Ovary (tissue), 9 donors: ENCODE data around the gene LONRF2. TPM values are rescaled to one million over a fixed set of nuclear protein-coding genes. Genes with fewer than 3 reads are reported as not detected.

Experiments
- DNase-seq, 5 donors: peaks; one replicate each; pipeline ENCODE4 v3.0.0-alpha.2; 2019 to 2020
- H3K27ac ChIP-seq, 2 donors: fragments of 200-600 bp; one replicate each; pipeline versions ENCODE4 v1.5.1 to v1.8.0; 2019 to 2022
- H3K27me3 ChIP-seq: fragments of 200-600 bp; one replicate; pipeline ENCODE4 v1.8.0; 2022
- H3K36me3 ChIP-seq: fragments of 200-600 bp; sonication (generic); one replicate; pipeline ENCODE4 v1.5.1; 2019
- H3K4me1 ChIP-seq: one replicate; pipeline ENCODE4 v1.8.1; 2013; ENCODE audit warnings: mild to moderate bottlenecking, moderate library complexity; ENCODE audit not compliant: insufficient read depth
- H3K4me3 ChIP-seq: fragments of 200-600 bp; sonication (generic); one replicate; pipeline ENCODE4 v1.5.1; 2017
- H3K9me3 ChIP-seq, 2 donors: fragments of 200-600 bp in 1 of 2; sonication (generic) in 1 of 2; one replicate each; pipeline versions ENCODE4 v1.5.1 to v1.8.1; 2013 to 2019; ENCODE audit warnings: mild to moderate bottlenecking in 1 of 2, moderate library complexity in 1 of 2
- EP300 ChIP-seq: sonication (generic); formaldehyde crosslinking; IDR thresholded peaks from one replicate; pipeline ENCODE4 v1.6.1; 2017; ENCODE audit warnings: antibody characterized with exemption
- POLR2A ChIP-seq: fragments of 450-650 bp; IDR thresholded peaks from one replicate; pipeline ENCODE4 v1.6.1; 2017; ENCODE audit warnings: antibody characterized with exemption, mild to moderate bottlenecking, moderate library complexity
- WGBS, 3 donors: extraction: QIAGEN DNeasy Blood & Tissue Kit in 1 of 3; methylation state at CpG; one replicate each; pipeline versions ENCODE4 v1.1.5 to v1.1.7; 2013 to 2017; 5-methylcytosine and 5-hydroxymethylcytosine counted together
- intact Hi-C, 4 donors: fragments of 100-400 bp; cut with DNase I; formaldehyde crosslinking; loops; one replicate each; pipeline versions ENCODE4 v1.11.0 to v1.15.1; 2022 to 2023
- polyA plus RNA-seq, 2 donors: library from polyadenylated mRNA; stranded (reverse); fragments of 200-250 nt in 1 of 2; fragments of 350-450 nt in 1 of 2; fragmentation: Illumina TruSeq in 1 of 2; extraction: RNeasy Lipid Tissue Mini Kit (QIAGEN cat#74804) in 1 of 2; gene quantifications; one replicate each; pipeline ENCODE4 v1.2.3, GENCODE V29; 2013 to 2014
- total RNA-seq, 7 donors: library from RNA; depleted of rRNA in 2 of 7; stranded (reverse); fragments of >200 nt in 2 of 7; fragmentation: NEBNext Ultra II Directional in 3 of 7; extraction: Animal tissue kit (Norgen Biotek cat#: 25700) in 3 of 7; gene quantifications; one replicate each; pipeline versions ENCODE4 v1.1.0 to v1.2.4, GENCODE V29; 2016 to 2023
- TF ChIP-seq, protein P1 (sequence below), 3 donors: fragments of 450-650 bp in 2 of 3; fragments of 200-600 bp in 1 of 3; IDR thresholded peaks; one replicate each; pipeline versions ENCODE4 v1.5.1 to v1.8.0; 2016 to 2022; ENCODE audit warnings: antibody characterized with exemption in 3 of 3, mild to moderate bottlenecking in 1 of 3
- donor health status: DM: no; HTN: no; CAD: no; lungs with moderate emphysema.
- donor health status: DM: no; HTN: no; CAD: no.
- donor health status: Bipolar disorder and iron deficiency.
- donor health status: DM: yes; HTN: yes; CAD: no.
- donor health status: DM: no; HTN: no; CAD: no.
- donor health status: DM: yes; HTN: yes; CAD: no.

Gene LONRF2
- total and polyA plus RNA-seq, 9 donors, result 4.7 to 133 (median 29.5) TPM

DNA sequence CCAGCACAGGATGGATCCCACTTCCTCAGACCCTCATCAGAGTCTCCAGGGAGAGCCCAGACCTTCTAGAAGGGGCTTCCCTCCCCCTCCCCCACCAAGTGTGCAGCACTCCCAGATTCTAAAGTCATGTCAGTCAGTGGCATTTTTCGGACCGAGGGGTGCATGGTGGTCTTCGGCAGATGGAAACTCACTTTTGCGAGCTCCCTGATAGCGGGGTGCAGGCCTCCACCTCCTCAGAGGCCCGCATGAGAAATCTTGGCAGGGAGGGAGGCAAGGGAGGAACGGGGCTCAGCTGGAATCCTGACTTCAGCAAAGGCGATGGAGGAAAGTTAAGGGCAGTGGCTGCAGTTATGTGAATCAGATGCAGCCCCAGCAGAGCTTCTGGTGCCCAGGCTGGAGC lies 58.2 kb downstream of the LONRF2 start:
- no peaks in the 10 kb centered on the region for H3K9me3 ChIP-seq
- no peak overlapping the region for H3K27ac ChIP-seq
- H3K27me3 ChIP-seq, result no peaks in the 10 kb centered on the region
- no peak for DNase-seq
- intact Hi-C loops, result loop anchor here in 3 of 4 donors (5.0 to 10.0 kb wide), 3 partner anchors 118 to 721 kb away; no protein-coding TSS in a partner anchor
- no peaks in the 10 kb centered on the region for H3K4me1 ChIP-seq
- WGBS, 3 donors, result 48 to 57% (median 51%) methylated on average over 8 of the region's 8 CpGs
- no peak for TF ChIP-seq EP300
- TF ChIP-seq POLR2A, result no peak
- H3K36me3 ChIP-seq, result no peaks in the 10 kb centered on the region
- no peak overlapping the region for H3K4me3 ChIP-seq

DNA sequence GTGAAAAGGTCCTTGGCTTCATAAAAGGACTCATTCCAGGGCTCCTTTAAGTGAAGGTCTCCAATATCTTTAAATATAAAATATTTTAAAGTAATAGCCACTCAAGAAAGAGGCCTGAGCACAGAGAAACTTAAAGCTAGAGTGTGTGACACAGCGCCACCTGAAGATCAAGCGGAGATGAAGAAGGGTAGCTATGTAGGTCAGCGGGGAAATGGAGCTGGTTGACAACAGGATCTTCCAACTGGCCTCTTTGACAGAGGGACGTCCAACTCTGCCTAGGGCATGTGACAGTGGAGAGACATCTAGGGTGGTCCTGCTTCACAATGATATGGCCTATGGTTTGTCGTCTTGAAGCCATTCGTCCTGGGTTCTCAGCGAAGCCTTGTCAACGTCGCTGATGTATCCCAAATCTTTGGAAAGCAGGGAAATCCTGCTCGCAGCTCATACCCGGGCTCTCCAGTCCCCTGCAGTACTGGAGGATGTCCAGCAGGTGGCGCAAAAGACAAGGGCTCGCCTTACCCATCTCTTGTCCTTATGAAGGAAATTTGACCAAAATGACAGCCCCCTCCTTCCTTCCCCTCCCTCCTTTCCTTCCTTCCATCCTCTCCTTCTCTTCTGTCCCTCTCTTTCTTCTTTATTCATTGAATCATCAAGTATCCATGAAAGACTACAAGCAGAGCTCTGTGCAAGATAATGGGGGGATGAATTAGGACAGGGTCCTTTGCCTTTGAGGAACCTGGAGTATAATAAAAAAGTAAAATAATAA lies 59.6 kb downstream of the LONRF2 start:
- Histone ChIP-seq H3K4me3 (no peak overlapping the region), H3K4me1 (no peaks in the 10 kb centered on the region), H3K27ac (no peak overlapping the region), H3K9me3 (no peaks in the 10 kb centered on the region), H3K36me3 (no peaks in the 10 kb centered on the region), H3K27me3 (no peaks in the 10 kb centered on the region)
- TF ChIP-seq, protein P1, sequence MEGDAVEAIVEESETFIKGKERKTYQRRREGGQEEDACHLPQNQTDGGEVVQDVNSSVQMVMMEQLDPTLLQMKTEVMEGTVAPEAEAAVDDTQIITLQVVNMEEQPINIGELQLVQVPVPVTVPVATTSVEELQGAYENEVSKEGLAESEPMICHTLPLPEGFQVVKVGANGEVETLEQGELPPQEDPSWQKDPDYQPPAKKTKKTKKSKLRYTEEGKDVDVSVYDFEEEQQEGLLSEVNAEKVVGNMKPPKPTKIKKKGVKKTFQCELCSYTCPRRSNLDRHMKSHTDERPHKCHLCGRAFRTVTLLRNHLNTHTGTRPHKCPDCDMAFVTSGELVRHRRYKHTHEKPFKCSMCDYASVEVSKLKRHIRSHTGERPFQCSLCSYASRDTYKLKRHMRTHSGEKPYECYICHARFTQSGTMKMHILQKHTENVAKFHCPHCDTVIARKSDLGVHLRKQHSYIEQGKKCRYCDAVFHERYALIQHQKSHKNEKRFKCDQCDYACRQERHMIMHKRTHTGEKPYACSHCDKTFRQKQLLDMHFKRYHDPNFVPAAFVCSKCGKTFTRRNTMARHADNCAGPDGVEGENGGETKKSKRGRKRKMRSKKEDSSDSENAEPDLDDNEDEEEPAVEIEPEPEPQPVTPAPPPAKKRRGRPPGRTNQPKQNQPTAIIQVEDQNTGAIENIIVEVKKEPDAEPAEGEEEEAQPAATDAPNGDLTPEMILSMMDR (IDR thresholded peaks at IDR 0.05), result peak; percentile 87 to 95 (median 92)
- TF ChIP-seq EP300, result no peak
- DNase-seq, result peak; percentile 69 to 89 (median 83)
- WGBS, 3 donors, result 10 to 31% (median 11%) methylated on average over 13 of the region's 13 CpGs
- intact Hi-C loops, result loop anchor here in 3 of 4 donors (2.0 to 10.0 kb wide), 4 partner anchors 118 to 722 kb away; no protein-coding TSS in a partner anchor

DNA sequence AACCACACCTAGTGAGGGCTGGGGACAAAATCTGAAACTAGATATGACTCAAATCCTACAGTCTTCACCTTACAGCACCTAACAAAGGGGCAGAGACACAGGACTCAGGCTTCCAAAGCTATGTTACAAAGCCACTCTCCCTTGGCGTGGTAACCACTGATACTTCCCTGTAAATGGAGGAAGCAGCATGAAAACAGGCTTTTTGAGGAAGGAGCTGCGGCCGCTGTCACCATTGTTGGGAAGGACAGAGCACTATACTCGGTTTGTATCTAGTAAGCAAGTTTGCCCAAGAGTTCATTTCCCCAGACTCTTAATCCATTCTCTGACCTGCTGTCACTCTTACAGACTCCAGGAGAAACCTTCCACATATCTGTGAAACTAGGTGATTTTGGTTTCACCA lies 60.3 kb downstream of the LONRF2 start:
- no peak for DNase-seq
- WGBS, 3 donors, result 87 to 94% (median 89%) methylated on average over 4 of the region's 4 CpGs
- Histone ChIP-seq H3K27me3 (no peaks in the 10 kb centered on the region), H3K4me1 (no peaks in the 10 kb centered on the region), H3K27ac (no peak overlapping the region), H3K9me3 (no peaks in the 10 kb centered on the region), H3K4me3 (no peak overlapping the region), H3K36me3 (no peaks in the 10 kb centered on the region)
- TF ChIP-seq EP300 (no peak), POLR2A (no peak)
- TF ChIP-seq, protein P1 (IDR thresholded peaks at IDR 0.05), result no peak
- intact Hi-C loops, result loop anchor here in 3 of 4 donors (2.0 to 10.0 kb wide), 4 partner anchors 119 to 723 kb away; no protein-coding TSS in a partner anchor

DNA sequence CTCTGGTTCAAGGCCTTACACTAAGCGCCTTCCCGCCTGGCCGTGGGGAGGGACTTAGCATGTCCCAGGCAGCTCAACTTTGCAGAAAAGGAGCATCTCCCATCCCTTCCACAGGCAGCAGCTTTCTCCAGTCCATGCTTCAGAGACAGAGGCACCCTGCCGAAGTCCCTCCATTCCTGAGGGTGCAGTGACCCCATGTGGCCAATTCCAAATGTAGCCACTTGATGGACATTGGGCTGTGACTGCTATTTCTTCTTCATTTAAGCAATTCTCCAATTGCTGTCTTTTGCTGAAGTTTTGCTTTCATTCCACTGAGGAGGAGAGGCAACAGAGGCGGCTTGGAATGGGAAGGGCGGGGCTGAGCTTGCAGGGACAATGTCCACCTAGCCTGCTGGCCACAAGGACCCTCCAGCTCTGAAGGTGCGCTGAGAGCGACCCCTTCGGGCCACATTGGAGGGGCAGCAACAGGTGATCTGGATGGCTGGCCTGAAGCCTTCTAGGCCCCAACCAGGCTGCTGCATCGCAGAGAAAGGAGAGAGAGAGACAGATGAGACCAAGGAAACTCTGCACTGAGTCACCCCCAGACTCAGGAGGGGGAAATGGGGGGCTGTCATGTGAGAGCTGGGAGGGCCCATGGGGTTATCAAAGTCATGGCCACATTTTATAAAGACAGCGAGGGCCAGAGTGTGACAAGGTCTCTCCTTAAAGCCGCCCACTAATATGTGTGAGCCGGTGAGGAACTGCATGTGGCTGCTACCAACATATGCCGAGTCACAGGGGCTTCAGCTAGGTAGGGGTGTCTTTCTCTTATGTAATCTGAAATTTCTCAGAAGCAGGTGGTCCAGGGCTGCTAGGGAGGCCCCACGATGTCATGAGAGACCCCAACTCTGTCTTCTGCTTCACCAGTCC lies 61.3 kb downstream of the LONRF2 start:
- peak; percentile 74 to 86 (median 85) for DNase-seq
- H3K9me3 ChIP-seq, result no peaks in the 10 kb centered on the region

More for the DNA sequence above, 61.3 kb downstream of the LONRF2 start:
- TF ChIP-seq EP300, result no peak
- TF ChIP-seq, protein P1 (IDR thresholded peaks at IDR 0.05), result peak; percentile 63 to 79 (median 76)
- Histone ChIP-seq H3K36me3 (no peaks in the 10 kb centered on the region), H3K27me3 (no peaks in the 10 kb centered on the region), H3K4me1 (no peaks in the 10 kb centered on the region), H3K27ac (no peak overlapping the region), H3K4me3 (no peak overlapping the region)
- WGBS, 3 donors, result 49 to 55% (median 51%) methylated on average over 15 of the region's 15 CpGs
- intact Hi-C loops, result loop anchor here in 3 of 4 donors (5.0 to 10.0 kb wide), 3 partner anchors 121 to 724 kb away; no protein-coding TSS in a partner anchor
